Fibroblast of lung (primary cell): ENCODE measurements around the gene FNDC11. TPM values are rescaled to one million over a fixed set of nuclear protein-coding genes. Genes with fewer than 3 reads are reported as not detected.

Source experiments
- DNase-seq, 2 donors: peaks; one replicate each; pipeline versions ENCODE4 v3.0.0 to v3.0.0-alpha.2; 2010; ENCODE audit warnings: low read depth in 2 of 2
- H2AFZ ChIP-seq: 2 replicates; pipeline ENCODE4 v1.5.1; 2012; ENCODE audit warnings: low read length, control low read depth, inconsistent platforms
- H3K27ac ChIP-seq: 2 replicates; pipeline ENCODE4 v1.5.1; 2011; ENCODE audit warnings: low read length, control low read depth; ENCODE audit not compliant: insufficient read depth
- H3K27me3 ChIP-seq: 2 replicates; pipeline ENCODE4 v1.5.1; 2011; ENCODE audit warnings: mild to moderate bottlenecking, low read length; ENCODE audit not compliant: control insufficient read depth, insufficient read depth
- H3K36me3 ChIP-seq: 2 replicates; pipeline ENCODE4 v1.5.1; 2011; ENCODE audit warnings: low read length; ENCODE audit not compliant: control insufficient read depth, insufficient read depth
- H3K4me1 ChIP-seq: 2 replicates; pipeline ENCODE4 v1.5.1; 2011; ENCODE audit warnings: low read length; ENCODE audit not compliant: control insufficient read depth, insufficient read depth; ENCODE audit errors: extremely low read depth
- H3K4me2 ChIP-seq: 2 replicates; pipeline ENCODE4 v1.5.1; 2011; ENCODE audit warnings: low read length, control low read depth; ENCODE audit not compliant: insufficient read depth; ENCODE audit errors: extremely low read depth
- H3K4me3 ChIP-seq, 4 experiments: fragments of 200-600 bp in 1 of 4; sonication (generic) in 1 of 4; replicated peaks in 1 of 4; 2 replicates each; pipeline ENCODE4 v1.5.1; 2011 to 2016; ENCODE audit warnings: low read length in 4 of 4, low read depth in 3 of 4, mild to moderate bottlenecking in 3 of 4, control low read depth in 2 of 4, inconsistent platforms in 1 of 4, mixed read lengths in 1 of 4; ENCODE audit not compliant: insufficient read depth in 1 of 4; ENCODE audit errors: control extremely low read depth in 1 of 4
- H3K79me2 ChIP-seq: 2 replicates; pipeline ENCODE4 v1.5.1; 2012; ENCODE audit warnings: mild to moderate bottlenecking, low read length, inconsistent platforms; ENCODE audit not compliant: control insufficient read depth, insufficient read depth
- H3K9ac ChIP-seq: 2 replicates; pipeline ENCODE4 v1.5.1; 2011; ENCODE audit warnings: mild to moderate bottlenecking, low read length, control low read depth; ENCODE audit not compliant: insufficient read depth
- H3K9me3 ChIP-seq: 2 replicates; pipeline ENCODE4 v1.5.1; 2012; ENCODE audit warnings: low read depth, low read length; ENCODE audit not compliant: control insufficient read depth, insufficient read depth
- H4K20me1 ChIP-seq: 2 replicates; pipeline ENCODE4 v1.5.1; 2011; ENCODE audit warnings: low read length; ENCODE audit not compliant: control insufficient read depth, insufficient read depth; ENCODE audit errors: extremely low read depth
- EZH2 ChIP-seq: IDR thresholded peaks from 2 replicates; pipeline ENCODE4 v1.5.1; 2012; ENCODE audit warnings: low read length, control low read depth, mild to moderate bottlenecking; ENCODE audit errors: missing control alignments
- polyA plus RNA-seq, 2 donors: library from polyadenylated mRNA; depleted of rRNA in 1 of 2; stranded (reverse) in 1 of 2; unstranded in 1 of 2; fragments of >200 nt; gene quantifications; 2 replicates each; pipeline ENCODE4 v1.2.1, GENCODE V29; 2011 to 2012; ENCODE audit warnings: missing spikeins in 1 of 2
- total RNA-seq: library from RNA; depleted of rRNA; stranded (reverse); fragments of >200 nt; gene quantifications from 2 replicates; pipeline ENCODE4 v1.2.1, GENCODE V29; 2014
- TF ChIP-seq, protein P1 (sequence below), 2 donors: IDR thresholded peaks in 1 of 2; conservative IDR thresholded peaks in 1 of 2; 1 replicate in 1 of 2; 2 replicates in 1 of 2; pipeline ENCODE4 v1.5.1; 2011 to 2012; ENCODE audit warnings: low read length in 2 of 2, control low read depth in 1 of 2, inconsistent platforms in 1 of 2, low read depth in 1 of 2, mild to moderate bottlenecking in 1 of 2

The FNDC11 gene
- total and polyA plus RNA-seq, 2 donors (not counting 1 experiment from before 2014, with no cell fraction given), result 0.22 to 1.7 TPM

GRCh38 chr20:63546256-63546955 lies 7.6 kb upstream of the FNDC11 start:
- H3K27ac ChIP-seq, result no peak overlapping the region
- H3K4me1 ChIP-seq, result no peaks in the 10 kb centered on the region
- no peaks in the 10 kb centered on the region for H3K9me3 ChIP-seq
- H4K20me1 ChIP-seq, result no peaks in the 10 kb centered on the region
- no peaks in the 10 kb centered on the region for H3K79me2 ChIP-seq
- no peak for DNase-seq
- H3K9ac ChIP-seq, result no peak overlapping the region
- H2AFZ ChIP-seq, result no peak overlapping the region
- no peak for TF ChIP-seq EZH2
- TF ChIP-seq, protein P1, sequence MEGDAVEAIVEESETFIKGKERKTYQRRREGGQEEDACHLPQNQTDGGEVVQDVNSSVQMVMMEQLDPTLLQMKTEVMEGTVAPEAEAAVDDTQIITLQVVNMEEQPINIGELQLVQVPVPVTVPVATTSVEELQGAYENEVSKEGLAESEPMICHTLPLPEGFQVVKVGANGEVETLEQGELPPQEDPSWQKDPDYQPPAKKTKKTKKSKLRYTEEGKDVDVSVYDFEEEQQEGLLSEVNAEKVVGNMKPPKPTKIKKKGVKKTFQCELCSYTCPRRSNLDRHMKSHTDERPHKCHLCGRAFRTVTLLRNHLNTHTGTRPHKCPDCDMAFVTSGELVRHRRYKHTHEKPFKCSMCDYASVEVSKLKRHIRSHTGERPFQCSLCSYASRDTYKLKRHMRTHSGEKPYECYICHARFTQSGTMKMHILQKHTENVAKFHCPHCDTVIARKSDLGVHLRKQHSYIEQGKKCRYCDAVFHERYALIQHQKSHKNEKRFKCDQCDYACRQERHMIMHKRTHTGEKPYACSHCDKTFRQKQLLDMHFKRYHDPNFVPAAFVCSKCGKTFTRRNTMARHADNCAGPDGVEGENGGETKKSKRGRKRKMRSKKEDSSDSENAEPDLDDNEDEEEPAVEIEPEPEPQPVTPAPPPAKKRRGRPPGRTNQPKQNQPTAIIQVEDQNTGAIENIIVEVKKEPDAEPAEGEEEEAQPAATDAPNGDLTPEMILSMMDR (conservative IDR thresholded peaks at IDR 0.05 in 1 of 2, IDR thresholded peaks at IDR 0.05 in 1 of 2; ENCODE audit: low read depth in 1 of 2, low read length in 2 of 2), result no peak
- no peak overlapping the region for H3K4me2 ChIP-seq
- peaks cover 11% of the 10 kb centered on the region for H3K27me3 ChIP-seq
- no peak overlapping the region for H3K4me3 ChIP-seq
- H3K36me3 ChIP-seq, result no peaks in the 10 kb centered on the region

DNA sequence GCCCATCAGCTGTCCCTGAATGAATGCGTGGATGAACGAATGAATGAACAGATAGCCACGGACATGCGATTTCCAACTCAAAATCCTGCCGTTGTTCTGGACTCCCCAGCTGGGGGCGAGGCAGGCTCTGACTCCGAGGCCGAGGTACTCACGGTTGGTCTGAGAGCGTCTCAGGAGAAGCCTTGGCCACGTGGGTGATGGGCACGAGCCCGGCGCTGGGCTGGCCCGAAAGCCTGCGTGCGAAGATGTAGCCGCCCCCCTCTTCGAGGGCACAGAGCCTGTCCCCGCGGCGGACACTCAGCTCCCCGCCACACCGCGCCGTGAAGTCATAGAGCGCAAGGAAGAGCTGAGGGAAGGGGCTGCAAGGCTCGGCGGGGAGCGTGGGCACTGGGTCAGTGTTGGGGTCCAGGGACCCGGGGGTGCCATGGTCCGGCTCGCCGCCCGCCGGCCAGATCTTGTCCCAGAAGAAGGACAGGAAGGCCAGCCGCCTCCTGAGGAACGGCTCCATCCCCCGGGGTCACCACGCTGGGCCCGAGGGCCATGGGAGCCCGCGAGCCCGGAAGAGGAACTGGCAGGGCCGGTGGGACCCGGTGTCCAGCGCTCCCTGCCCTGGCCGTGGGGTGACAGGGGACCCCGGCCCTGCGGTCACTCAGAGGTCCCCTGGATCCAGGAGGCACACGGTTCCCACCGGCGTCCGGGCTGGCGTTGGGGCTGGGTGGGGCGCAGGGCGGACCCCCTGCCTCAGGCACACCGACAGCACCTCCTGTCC lies 6.8 kb upstream of the FNDC11 start:
- Histone ChIP-seq H2AFZ (no peak overlapping the region), H3K4me2 (no peak overlapping the region), H3K79me2 (no peaks in the 10 kb centered on the region), H4K20me1 (no peaks in the 10 kb centered on the region), H3K27ac (no peak overlapping the region), H3K9ac (no peak overlapping the region), H3K4me3 (no peak overlapping the region), H3K27me3 (peaks cover 11% of the 10 kb centered on the region), H3K36me3 (no peaks in the 10 kb centered on the region), H3K9me3 (no peaks in the 10 kb centered on the region), H3K4me1 (no peaks in the 10 kb centered on the region)
- TF ChIP-seq, protein P1 (conservative IDR thresholded peaks at IDR 0.05 in 1 of 2, IDR thresholded peaks at IDR 0.05 in 1 of 2; ENCODE audit: low read depth in 1 of 2, low read length in 2 of 2), result no peak
- no peak for TF ChIP-seq EZH2
- no peak for DNase-seq

- Histone ChIP-seq H3K4me2 (no peak within 1 kb of the TSS), H3K9me3 (no peaks in the 10 kb centered on the region), H3K79me2 (no peaks in the 10 kb centered on the region), H4K20me1 (no peaks in the 10 kb centered on the region), H3K4me1 (no peaks in the 10 kb centered on the region), H3K27ac (no peak within 1 kb of the TSS), H3K9ac (no peak within 1 kb of the TSS), H2AFZ (no peak within 1 kb of the TSS), H3K36me3 (no peaks in the 10 kb centered on the region), H3K4me3 (no peak within 1 kb of the TSS), H3K27me3 (peaks cover 11% of the 10 kb centered on the region)
- TF ChIP-seq, protein P1 (conservative IDR thresholded peaks at IDR 0.05 in 1 of 2, IDR thresholded peaks at IDR 0.05 in 1 of 2; ENCODE audit: low read depth in 1 of 2, low read length in 2 of 2), result no peak
- TF ChIP-seq EZH2, result no peak
- DNase-seq, result no peak
Measured at GRCh38 chr20:63547725-63548480, 6.1 kb upstream of the FNDC11 start, which contains the start of gene SRMS. Gene SRMS, minus strand, starts transcription at chr20:63547749. Its CDS starts 286 bp downstream, at chr20:63547463.
